Mesendoderm (in vitro differentiated cells): ENCODE measurements around the gene ZNF132.

ENCODE experiments used
- DNase-seq: peaks from one replicate; pipeline ENCODE4 v3.0.0; 2013
- H2AK5ac ChIP-seq: 2 replicates; pipeline ENCODE4 v1.6.1; 2013; ENCODE audit warnings: low read length, inconsistent platforms
- H2BK120ac ChIP-seq: 2 replicates; pipeline ENCODE4 v1.6.1; 2013; ENCODE audit warnings: low read depth, mild to moderate bottlenecking, low read length, moderate library complexity, mixed read lengths
- H2BK15ac ChIP-seq: replicated peaks from 2 replicates; pipeline ENCODE4 v1.6.1; 2013; ENCODE audit warnings: low read depth, mild to moderate bottlenecking, moderate library complexity
- H2BK5ac ChIP-seq: 2 replicates; pipeline ENCODE4 v1.6.1; 2013; ENCODE audit warnings: low read length, inconsistent platforms
- H3K18ac ChIP-seq: 2 replicates; pipeline ENCODE4 v1.6.1; 2013; ENCODE audit warnings: mild to moderate bottlenecking, low read length, mixed read lengths
- H3K23ac ChIP-seq: one replicate; pipeline ENCODE4 v1.6.1; 2013; ENCODE audit warnings: low read length
- H3K27ac ChIP-seq: 2 replicates; pipeline ENCODE4 v1.5.1; 2013; ENCODE audit warnings: low read depth, mild to moderate bottlenecking, inconsistent platforms, low read length, moderate library complexity
- H3K27me3 ChIP-seq: 2 replicates; pipeline ENCODE4 v1.6.1; 2013; ENCODE audit warnings: low read length, control low read depth, mild to moderate bottlenecking, inconsistent platforms; ENCODE audit not compliant: insufficient read depth, poor library complexity
- H3K36me3 ChIP-seq: 2 replicates; pipeline ENCODE4 v1.6.1; 2013; ENCODE audit warnings: low read length, inconsistent platforms; ENCODE audit not compliant: control insufficient read depth, insufficient read depth
- H3K4ac ChIP-seq: one replicate; pipeline ENCODE4 v1.6.1; 2013; ENCODE audit warnings: low read depth, mild to moderate bottlenecking, low read length, moderate library complexity
- H3K4me1 ChIP-seq: 2 replicates; pipeline ENCODE4 v1.6.1; 2013; ENCODE audit warnings: low read depth, low read length, inconsistent platforms; ENCODE audit not compliant: control insufficient read depth
- H3K4me2 ChIP-seq: 2 replicates; pipeline ENCODE4 v1.6.1; 2013; ENCODE audit warnings: low read length
- H3K4me3 ChIP-seq: 2 replicates; pipeline ENCODE4 v1.5.1; 2013; ENCODE audit warnings: mild to moderate bottlenecking, low read length
- H3K56ac ChIP-seq: one replicate; pipeline ENCODE4 v1.6.1; 2013; ENCODE audit warnings: low read length
- H3K79me1 ChIP-seq: 2 replicates; pipeline ENCODE4 v1.6.1; 2013; ENCODE audit warnings: low read length, inconsistent platforms
- H3K79me2 ChIP-seq: 2 replicates; pipeline ENCODE4 v1.6.1; 2013; ENCODE audit warnings: mild to moderate bottlenecking, low read length; ENCODE audit not compliant: control insufficient read depth, insufficient read depth
- H3K9ac ChIP-seq: 2 replicates; pipeline ENCODE4 v1.6.1; 2013; ENCODE audit warnings: low read length, inconsistent platforms
- H4K5ac ChIP-seq: one replicate; pipeline ENCODE4 v1.6.1; 2013; ENCODE audit warnings: low read length
- H4K8ac ChIP-seq: one replicate; pipeline ENCODE4 v1.6.1; 2013; ENCODE audit warnings: low read depth, mild to moderate bottlenecking, control low read depth, low read length, moderate library complexity
- WGBS: extraction: QIAGEN DNeasy Blood & Tissue Kit; methylation state at CpG from one replicate; pipeline ENCODE4 v1.1.7; 2013; ENCODE audit warnings: low lambda C conversion rate, missing lambda C conversion rate; ENCODE audit not compliant: insufficient coverage; ENCODE audit errors: extremely low coverage; 5-methylcytosine and 5-hydroxymethylcytosine counted together

Gene ZNF132

DNA sequence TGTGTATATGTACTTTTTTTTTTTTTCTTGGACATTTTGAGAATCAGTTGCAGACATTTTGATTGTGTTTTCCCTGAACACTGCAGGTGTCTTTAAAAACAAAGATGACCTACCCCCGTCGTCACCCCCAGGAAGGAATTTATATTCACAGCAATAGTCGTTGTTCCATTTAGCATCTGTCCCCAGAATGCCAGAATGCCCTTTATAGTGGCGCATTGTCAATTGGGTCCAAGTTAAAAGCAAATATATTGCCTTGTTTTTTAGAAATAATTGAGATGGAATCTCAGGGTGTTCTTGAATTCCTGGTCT is 46.3 kb downstream of the ZNF132 start:
- Histone ChIP-seq H3K36me3 (peaks cover 20% of the 10 kb centered on the region), H3K23ac (no peak overlapping the region), H2BK15ac (no peak overlapping the region), H3K79me1 (peaks cover 3% of the 10 kb centered on the region), H4K8ac (no peak overlapping the region), H4K5ac (no peak overlapping the region), H3K56ac (no peak overlapping the region), H2AK5ac (no peak overlapping the region), H3K4me3 (no peak overlapping the region), H3K27me3 (no peaks in the 10 kb centered on the region), H3K18ac (no peak overlapping the region), H2BK5ac (no peak overlapping the region), H2BK120ac (no peak overlapping the region), H3K79me2 (peaks cover 14% of the 10 kb centered on the region), H3K4me1 (no peaks in the 10 kb centered on the region), H3K4ac (no peak overlapping the region), H3K9ac (no peak overlapping the region), H3K4me2 (no peak overlapping the region), H3K27ac (no peak overlapping the region)
- DNase-seq, result no peak
- no CpG with 5 or more reads among the region's 4 CpGs for WGBS

DNA sequence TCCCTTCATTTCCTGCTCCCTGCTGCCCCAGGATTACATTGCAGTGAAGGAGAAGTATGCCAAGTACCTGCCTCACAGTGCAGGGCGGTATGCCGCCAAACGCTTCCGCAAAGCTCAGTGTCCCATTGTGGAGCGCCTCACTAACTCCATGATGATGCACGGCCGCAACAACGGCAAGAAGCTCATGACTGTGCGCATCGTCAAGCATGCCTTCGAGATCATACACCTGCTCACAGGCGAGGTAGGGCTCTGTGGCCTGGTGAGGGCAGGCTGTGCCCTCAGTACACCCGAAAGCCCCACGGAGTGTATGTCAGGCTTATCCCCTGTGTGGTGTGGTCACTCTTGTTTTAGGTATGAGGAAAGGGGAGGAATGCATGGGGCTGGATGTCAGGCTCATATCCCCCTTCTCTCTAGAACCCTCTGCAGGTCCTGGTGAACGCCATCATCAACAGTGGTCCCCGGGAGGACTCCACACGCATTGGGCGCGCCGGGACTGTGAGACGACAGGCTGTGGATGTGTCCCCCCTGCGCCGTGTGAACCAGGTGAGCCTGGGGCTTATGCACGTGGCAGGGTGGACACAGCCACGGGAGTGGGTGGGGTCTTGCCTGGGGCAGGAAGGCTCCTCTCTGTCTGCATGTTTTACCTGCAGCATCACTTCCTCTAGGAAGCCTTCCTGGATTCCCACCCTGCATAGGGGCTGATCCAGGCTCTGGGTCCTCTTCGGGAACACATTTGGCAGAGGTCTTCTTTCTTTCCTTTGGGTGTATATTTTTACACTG is 46.8 kb downstream of the ZNF132 start:
- no peak overlapping the region for H3K23ac ChIP-seq
- H3K79me1 ChIP-seq, result peaks cover 5% of the 10 kb centered on the region
- no peak for DNase-seq
- no peak overlapping the region for H3K56ac ChIP-seq
- H3K4me3 ChIP-seq, result no peak overlapping the region
- H3K79me2 ChIP-seq, result peaks cover 17% of the 10 kb centered on the region
- no peak overlapping the region for H3K18ac ChIP-seq
- H2BK120ac ChIP-seq, result no peak overlapping the region
- no peak overlapping the region for H4K8ac ChIP-seq
- H2BK5ac ChIP-seq, result no peak overlapping the region
- H3K27me3 ChIP-seq, result no peaks in the 10 kb centered on the region
- H3K4me2 ChIP-seq, result no peak overlapping the region
- no CpG with 5 or more reads among the region's 26 CpGs for WGBS
- H3K4ac ChIP-seq, result no peak overlapping the region
- H3K4me1 ChIP-seq, result peaks cover 1% of the 10 kb centered on the region
- no peak overlapping the region for H3K9ac ChIP-seq
- no peak overlapping the region for H2AK5ac ChIP-seq
- no peak overlapping the region for H3K27ac ChIP-seq
- peaks cover 22% of the 10 kb centered on the region for H3K36me3 ChIP-seq
- no peak overlapping the region for H4K5ac ChIP-seq
- no peak overlapping the region for H2BK15ac ChIP-seq

GRCh38 chr19:58388175-58388526 is 51.8 kb downstream of the ZNF132 start:
- Histone ChIP-seq H3K79me1 (peaks cover 10% of the 10 kb centered on the region), H3K4me3 (no peak overlapping the region), H3K27me3 (no peaks in the 10 kb centered on the region), H3K79me2 (peaks cover 27% of the 10 kb centered on the region), H4K5ac (no peak overlapping the region), H3K4me2 (peak overlapping the region; percentile 34), H3K56ac (peak overlapping the region; percentile 85), H3K23ac (no peak overlapping the region), H3K4ac (no peak overlapping the region), H3K9ac (peak overlapping the region; percentile 89), H2BK15ac (no peak overlapping the region), H2BK5ac (no peak overlapping the region), H2AK5ac (no peak overlapping the region), H2BK120ac (no peak overlapping the region), H3K27ac (no peak overlapping the region), H4K8ac (no peak overlapping the region), H3K18ac (no peak overlapping the region), H3K36me3 (peaks cover 14% of the 10 kb centered on the region), H3K4me1 (peaks cover 6% of the 10 kb centered on the region)
- no CpG with 5 or more reads among the region's 3 CpGs for WGBS
- DNase-seq, result no peak

DNA sequence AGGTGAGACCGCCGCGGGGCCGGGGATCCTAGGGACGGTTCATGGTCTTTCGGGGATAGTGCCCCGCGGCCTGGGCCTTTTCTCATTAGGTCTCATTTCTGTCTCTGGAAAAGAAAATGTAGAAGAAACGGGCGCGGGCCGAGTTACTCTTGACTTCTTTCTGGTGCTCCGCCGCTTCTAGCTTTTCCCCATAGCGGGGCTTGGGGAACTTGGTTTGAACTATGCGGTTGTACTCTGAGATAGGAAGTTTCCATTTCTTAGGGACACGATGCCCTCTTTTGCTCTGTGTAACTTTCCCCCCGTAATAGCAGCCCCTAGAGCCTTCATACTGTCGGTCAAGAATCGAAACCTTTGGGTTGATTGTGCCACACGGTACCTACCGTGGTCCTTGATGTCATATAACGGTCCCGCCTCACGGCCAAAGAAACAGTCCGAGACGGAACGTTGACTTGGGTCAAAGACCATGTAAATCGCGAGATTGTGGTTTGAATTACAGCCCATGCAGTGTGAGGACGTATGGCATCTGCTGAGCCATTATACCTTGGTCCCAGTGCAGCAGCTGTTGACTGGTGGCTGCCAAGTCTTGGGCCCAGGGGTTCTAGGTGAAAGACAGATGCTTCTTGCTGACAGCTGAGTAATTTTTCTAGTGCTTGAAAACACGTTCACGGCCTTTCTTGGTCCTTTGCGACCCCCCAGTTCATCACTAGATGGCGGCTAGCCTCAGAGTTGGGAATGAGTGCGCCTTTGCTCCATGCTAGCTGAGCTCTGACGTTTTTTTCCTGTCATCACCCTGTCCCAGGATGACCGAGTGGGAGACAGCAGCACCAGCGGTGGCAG is 52.4 kb downstream of the ZNF132 start:
- H3K4ac ChIP-seq, result peak overlapping the region; percentile 94
- DNase-seq, result peak; percentile 35
- H3K27ac ChIP-seq, result no peak overlapping the region

GRCh38 chr19:58386576-58387337 is 53.2 kb downstream of the ZNF132 start, which contains the start of gene RPS5:
TSS of gene RPS5 (plus strand) at chr19:58387269. CDS start at chr19:58388138, 869 bp downstream.
- peak within 1 kb of the TSS; percentile 87 for H3K27ac ChIP-seq
- H3K4me3 ChIP-seq, result peak within 1 kb of the TSS; percentile 78
- no peak within 1 kb of the TSS for H2AK5ac ChIP-seq
- no peak within 1 kb of the TSS for H2BK15ac ChIP-seq
- peaks cover 9% of the 10 kb centered on the region for H3K36me3 ChIP-seq
- no peaks in the 10 kb centered on the region for H3K27me3 ChIP-seq
- H3K4ac ChIP-seq, result peak within 1 kb of the TSS; percentile 94
- H3K18ac ChIP-seq, result peak within 1 kb of the TSS; percentile 51
- peaks cover 27% of the 10 kb centered on the region for H3K79me2 ChIP-seq
- peak within 1 kb of the TSS; percentile 49 for H3K4me2 ChIP-seq
- no peak within 1 kb of the TSS for H4K5ac ChIP-seq
- H4K8ac ChIP-seq, result no peak within 1 kb of the TSS
- H3K56ac ChIP-seq, result peak within 1 kb of the TSS; percentile 98
- WGBS, result no CpG with 5 or more reads among the region's 64 CpGs
- H2BK5ac ChIP-seq, result peak within 1 kb of the TSS; percentile 87
- H2BK120ac ChIP-seq, result no peak within 1 kb of the TSS
- peak within 1 kb of the TSS; percentile 92 for H3K9ac ChIP-seq
- H3K4me1 ChIP-seq, result peaks cover 6% of the 10 kb centered on the region
- peak; percentile 99 for DNase-seq
- H3K23ac ChIP-seq, result peak within 1 kb of the TSS; percentile 52
- peaks cover 10% of the 10 kb centered on the region for H3K79me1 ChIP-seq

More for the DNA sequence above, 52.4 kb downstream of the ZNF132 start:
- Histone ChIP-seq H4K8ac (no peak overlapping the region), H2AK5ac (no peak overlapping the region), H3K4me3 (peak overlapping the region; percentile 78), H3K79me2 (peaks cover 27% of the 10 kb centered on the region), H2BK5ac (no peak overlapping the region), H3K4me2 (peak overlapping the region; percentile 34), H4K5ac (no peak overlapping the region), H2BK120ac (no peak overlapping the region), H3K9ac (peak overlapping the region; percentile 89), H3K23ac (no peak overlapping the region), H3K27me3 (no peaks in the 10 kb centered on the region), H3K36me3 (peaks cover 9% of the 10 kb centered on the region), H3K18ac (no peak overlapping the region), H3K56ac (peak overlapping the region; percentile 85), H3K4me1 (peaks cover 6% of the 10 kb centered on the region), H2BK15ac (no peak overlapping the region), H3K79me1 (peaks cover 10% of the 10 kb centered on the region)
- no CpG with 5 or more reads among the region's 39 CpGs for WGBS
